NCI-H2029 treated with DMSO at 0.1 percent for 48 hours (cell line): ENCODE measurements around the gene PRSS1.
A peak's percentile ranks its signal among the peaks of the same experiment; 100 is the strongest.
"Not testable (repeated sequence)": the region's sequence is repeated elsewhere in the genome, so short reads cannot be mapped to it uniquely, and the experiment has no call there.

Experiments
- DNase-seq: peaks from one replicate; lab custom pipeline; 2025; lab: John Stamatoyannopoulos, UW

Gene PRSS1

GRCh38 chr7:142746264-142746663 is 3.0 kb upstream of the PRSS1 start:
- no peak for DNase-seq

DNA sequence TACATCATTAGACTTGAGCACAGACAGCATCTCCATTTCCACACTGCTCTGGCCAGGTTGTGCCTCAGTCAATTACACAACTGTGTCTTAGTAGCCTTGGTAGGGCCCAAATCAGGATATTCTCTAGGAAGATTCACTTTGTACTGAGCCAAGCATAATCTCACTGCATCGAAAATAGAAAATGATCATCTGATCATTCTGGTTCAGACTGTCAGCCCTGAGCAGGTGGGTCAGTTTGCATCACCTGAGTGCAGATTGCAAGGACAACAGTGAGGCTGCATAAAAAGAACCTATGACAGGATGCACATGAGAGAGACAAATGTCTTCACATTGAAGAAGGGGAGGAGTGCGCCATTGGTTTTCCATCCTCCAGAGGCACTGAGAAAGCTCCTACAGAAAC is 862 bp upstream of the PRSS1 start:
- not testable (repeated sequence) for DNase-seq

- no peak for DNase-seq
Measured at GRCh38 chr7:142750321-142750938, 1.2 kb downstream of the PRSS1 start.

DNA sequence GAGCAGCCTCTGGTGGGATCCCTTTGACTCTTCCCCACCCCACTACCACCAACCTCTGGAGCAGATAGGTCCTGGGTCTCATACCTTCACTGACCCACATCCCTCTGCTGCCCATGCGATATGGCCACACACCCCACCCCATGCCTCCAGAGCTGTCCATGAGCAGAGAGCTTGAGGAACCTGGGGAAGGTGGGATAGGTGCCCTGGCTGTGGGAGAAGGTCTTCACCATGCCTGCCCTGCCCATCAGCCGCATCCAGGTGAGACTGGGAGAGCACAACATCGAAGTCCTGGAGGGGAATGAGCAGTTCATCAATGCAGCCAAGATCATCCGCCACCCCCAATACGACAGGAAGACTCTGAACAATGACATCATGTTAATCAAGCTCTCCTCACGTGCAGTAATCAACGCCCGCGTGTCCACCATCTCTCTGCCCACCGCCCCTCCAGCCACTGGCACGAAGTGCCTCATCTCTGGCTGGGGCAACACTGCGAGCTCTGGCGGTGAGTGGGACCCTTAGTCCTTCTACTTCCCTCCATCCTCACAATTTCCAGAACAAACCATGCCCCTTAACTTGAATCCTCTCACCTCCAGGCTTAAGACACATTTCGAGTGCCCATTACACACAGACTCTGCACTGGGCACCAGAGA is 2.4 kb downstream of the PRSS1 start:
- DNase-seq, result not testable (repeated sequence)

DNA sequence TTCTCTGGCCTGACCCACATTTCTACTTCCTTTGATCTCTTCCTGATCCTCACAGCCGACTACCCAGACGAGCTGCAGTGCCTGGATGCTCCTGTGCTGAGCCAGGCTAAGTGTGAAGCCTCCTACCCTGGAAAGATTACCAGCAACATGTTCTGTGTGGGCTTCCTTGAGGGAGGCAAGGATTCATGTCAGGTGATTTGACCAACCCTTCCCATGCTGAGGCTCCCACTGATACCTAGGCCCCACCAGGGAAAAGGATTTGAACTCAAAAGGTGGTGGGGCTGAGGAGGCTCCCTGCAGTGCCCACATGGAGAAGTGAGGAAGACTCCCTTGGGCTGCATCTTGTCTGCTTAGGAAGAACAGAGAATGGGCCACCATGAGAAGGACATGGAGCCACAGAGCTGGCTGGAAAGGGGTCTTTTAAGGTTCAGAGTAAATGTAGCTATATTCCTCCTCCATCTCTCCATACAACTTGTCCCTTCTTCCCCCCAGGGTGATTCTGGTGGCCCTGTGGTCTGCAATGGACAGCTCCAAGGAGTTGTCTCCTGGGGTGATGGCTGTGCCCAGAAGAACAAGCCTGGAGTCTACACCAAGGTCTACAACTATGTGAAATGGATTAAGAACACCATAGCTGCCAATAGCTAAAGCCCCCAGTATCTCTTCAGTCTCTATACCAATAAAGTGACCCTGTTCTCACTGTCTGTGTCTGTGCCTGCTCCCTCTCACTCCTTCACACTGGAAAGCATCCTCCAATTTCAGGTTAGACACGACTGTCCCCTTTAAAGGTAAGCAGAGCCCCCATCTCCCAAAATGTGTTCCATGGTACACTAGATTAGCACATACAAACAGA is 3.3 kb downstream of the PRSS1 start:
- DNase-seq, result no peak

GRCh38 chr7:142753366-142753765 is 4.1 kb downstream of the PRSS1 start:
- no peak for DNase-seq

DNA sequence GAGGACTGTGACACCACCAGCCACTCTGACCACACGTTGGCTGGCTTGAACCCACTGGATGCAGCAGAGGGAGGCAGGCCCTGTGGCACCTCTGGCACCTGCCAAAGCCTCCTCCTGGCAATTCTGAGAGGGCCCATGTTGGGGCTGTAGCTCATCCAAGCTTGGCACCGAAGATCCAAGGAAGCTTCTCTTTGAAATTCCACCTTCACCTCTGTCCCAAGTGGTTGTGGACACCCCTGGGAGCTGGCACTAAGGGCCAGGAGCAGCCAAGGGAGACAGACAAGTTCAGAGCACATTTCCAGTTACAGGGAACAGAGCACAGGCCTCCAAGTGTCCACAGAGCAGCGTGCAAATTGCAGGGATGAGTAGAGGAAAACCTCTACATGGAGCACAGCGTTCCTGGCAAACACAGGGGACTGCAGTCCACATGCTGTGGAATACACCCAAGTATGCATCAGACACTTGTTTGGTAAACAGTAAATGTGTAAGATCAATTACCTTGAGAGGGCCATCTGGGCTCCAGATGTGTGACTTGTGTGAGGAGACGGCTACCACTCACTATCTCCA is 4.7 kb downstream of the PRSS1 start:
- DNase-seq, result not testable (repeated sequence)

DNA sequence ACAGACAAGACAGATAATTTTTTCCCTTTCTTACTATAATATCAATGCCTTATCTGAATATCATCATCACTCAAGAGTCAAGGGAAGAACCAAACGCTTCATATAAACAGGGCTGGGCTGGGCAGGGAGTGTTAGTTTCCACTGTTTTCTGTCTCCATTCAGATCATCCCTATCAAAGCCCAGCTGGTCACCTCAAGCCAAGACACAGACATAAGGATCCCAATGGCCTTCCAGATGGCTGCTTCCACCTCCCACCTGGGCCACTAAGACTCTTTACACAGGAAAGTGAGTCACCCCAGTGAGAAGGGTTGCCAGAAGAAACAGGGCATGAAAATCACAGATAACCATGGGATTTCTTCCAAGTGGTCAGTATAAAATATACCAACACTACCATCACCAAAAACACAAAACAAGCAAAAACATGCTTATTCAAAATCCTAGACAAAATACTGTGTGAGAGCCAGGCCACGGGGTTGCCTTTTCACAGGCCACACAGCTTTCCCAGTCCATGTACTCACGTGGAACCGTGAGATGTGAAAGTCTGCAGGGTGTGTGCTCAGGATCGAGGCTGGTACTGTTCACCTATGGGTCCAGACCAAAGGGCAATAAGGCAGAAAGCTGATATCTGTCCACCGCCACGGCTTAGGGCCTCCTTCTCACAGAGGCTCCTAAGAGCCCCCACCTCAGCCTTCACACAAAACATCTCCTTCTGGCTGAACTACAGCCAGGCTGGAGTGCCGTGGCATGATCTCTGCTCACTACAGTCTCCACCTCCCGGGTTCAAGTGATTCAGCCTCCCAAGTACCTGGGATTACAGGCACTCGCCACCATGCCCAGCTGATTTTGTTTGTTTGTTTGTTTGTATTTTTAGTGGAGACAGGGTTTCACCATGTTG is 5.7 kb downstream of the PRSS1 start:
- DNase-seq, result no peak

DNA sequence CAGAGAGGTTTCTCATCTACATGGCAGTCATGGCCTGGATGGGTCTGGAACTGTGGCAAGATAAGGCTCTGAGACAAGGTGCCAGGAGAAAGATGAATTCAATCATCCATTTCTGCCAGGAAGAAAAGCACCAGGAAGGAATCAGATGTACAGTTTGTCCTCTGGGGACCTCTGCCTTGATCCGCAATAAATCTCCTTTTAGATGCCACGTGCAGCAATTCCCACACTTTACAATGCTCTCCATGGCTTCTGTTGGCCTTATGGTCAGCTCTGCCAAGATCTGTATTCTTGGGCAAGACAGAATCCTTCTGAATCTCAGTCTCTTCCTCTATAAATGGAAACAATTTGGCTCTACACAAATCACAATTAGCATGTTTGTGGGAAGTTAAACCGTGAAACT is 9.0 kb downstream of the PRSS1 start:
- not testable (repeated sequence) for DNase-seq

DNA sequence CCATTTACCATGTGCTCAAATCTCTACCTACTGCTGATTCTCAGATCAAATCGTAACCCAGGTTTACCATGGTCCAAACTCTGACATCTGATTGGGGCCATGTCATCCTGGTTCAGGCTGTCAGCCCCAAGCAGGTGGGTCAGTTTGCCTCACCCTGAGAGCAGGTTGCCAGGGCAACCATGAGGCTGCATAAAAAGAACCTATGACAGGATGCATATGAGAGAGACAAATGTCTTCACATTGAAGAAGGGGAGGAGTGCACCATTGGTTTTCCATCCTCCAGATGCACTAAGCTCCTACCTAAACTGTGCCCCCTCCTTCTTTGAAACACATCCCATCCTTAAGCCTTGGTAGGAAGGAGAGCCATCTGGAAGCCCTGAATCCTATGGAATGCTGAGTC is 10.2 kb downstream of the PRSS1 start:
- no peak for DNase-seq

- no peak for DNase-seq
Measured at GRCh38 chr7:142760071-142760642, 10.9 kb downstream of the PRSS1 start.

GRCh38 chr7:142761606-142762005 is 12.3 kb downstream of the PRSS1 start:
- DNase-seq, result not testable (repeated sequence)

- DNase-seq, result no peak
Measured at GRCh38 chr7:142762104-142762503, 12.8 kb downstream of the PRSS1 start.

- no peak for DNase-seq
Measured at GRCh38 chr7:142767451-142767850, 18.2 kb downstream of the PRSS1 start.

GRCh38 chr7:142767861-142768260 is 18.6 kb downstream of the PRSS1 start:
- no peak for DNase-seq

GRCh38 chr7:142768885-142769284 is 19.6 kb downstream of the PRSS1 start:
- DNase-seq, result not testable (repeated sequence)

GRCh38 chr7:142770661-142771352 is 21.5 kb downstream of the PRSS1 start, which contains the start of gene PRSS2:
Gene PRSS2, plus strand, starts transcription at chr7:142770970. Its CDS starts 13 bp downstream, at chr7:142770983.
- DNase-seq, result no peak

- peak; percentile 3 for DNase-seq
Measured at GRCh38 chr7:142771353-142771723, 22.1 kb downstream of the PRSS1 start.

DNA sequence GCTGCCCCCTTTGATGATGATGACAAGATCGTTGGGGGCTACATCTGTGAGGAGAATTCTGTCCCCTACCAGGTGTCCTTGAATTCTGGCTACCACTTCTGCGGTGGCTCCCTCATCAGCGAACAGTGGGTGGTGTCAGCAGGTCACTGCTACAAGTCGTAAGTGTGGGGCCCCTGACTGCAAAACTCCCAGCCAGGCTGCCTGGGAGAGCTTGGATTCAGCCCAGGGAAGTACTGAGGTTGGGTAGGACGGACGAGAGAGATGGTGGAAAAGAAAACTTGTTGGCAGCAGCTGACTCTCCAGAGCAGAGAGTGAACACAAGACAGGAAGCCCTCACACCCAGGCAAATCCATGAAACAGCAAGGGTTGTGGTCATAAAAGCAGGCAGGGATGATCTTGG is 22.8 kb downstream of the PRSS1 start:
- no peak for DNase-seq

GRCh38 chr7:142772673-142773072 is 23.4 kb downstream of the PRSS1 start:
- DNase-seq, result no peak

GRCh38 chr7:142773230-142773629 is 24.0 kb downstream of the PRSS1 start:
- DNase-seq, result no peak
